CD8-positive, alpha-beta memory T cell (primary cell): ENCODE results near the gene VMP1. TPM values are rescaled to one million over a fixed set of nuclear protein-coding genes. Genes with fewer than 3 reads are reported as not detected.

Experiments
- CTCF ChIA-PET: fragments of 350-600 bp; sonication (Branson Sonifier 250); formaldehyde crosslinking; loops from one replicate; lab custom pipeline; 2021; ENCODE audit warnings: antibody characterized with exemption; lab: Charles Lee
- POLR2A ChIA-PET: fragments of 350-600 bp; sonication (Branson Sonifier 250); formaldehyde crosslinking; loops from one replicate; lab custom pipeline; 2021; ENCODE audit warnings: antibody characterized with exemption; lab: Charles Lee
- DNase-seq, 5 donors: peaks; one replicate each; pipeline versions ENCODE4 v3.0.0 to v3.0.0-alpha.2; 2020 to 2022; ENCODE audit warnings: mixed read lengths in 1 of 5
- H3K27ac ChIP-seq: one replicate; pipeline ENCODE4 v1.7.0; 2013; ENCODE audit warnings: low read depth, mild to moderate bottlenecking, low read length, moderate library complexity
- H3K27me3 ChIP-seq: 2 replicates; pipeline ENCODE4 v1.7.0; 2013; ENCODE audit warnings: low read length, mild to moderate bottlenecking; ENCODE audit not compliant: insufficient read depth, poor library complexity, severe bottlenecking
- H3K36me3 ChIP-seq: 2 replicates; pipeline ENCODE4 v1.7.0; 2013; ENCODE audit warnings: mild to moderate bottlenecking, low read length, moderate library complexity; ENCODE audit not compliant: insufficient read depth
- H3K4me1 ChIP-seq: 2 replicates; pipeline ENCODE4 v1.7.0; 2013; ENCODE audit warnings: mild to moderate bottlenecking, low read length, moderate library complexity; ENCODE audit not compliant: insufficient read depth
- H3K4me3 ChIP-seq: 2 replicates; pipeline ENCODE4 v1.7.0; 2013; ENCODE audit warnings: mild to moderate bottlenecking, low read length
- H3K9me3 ChIP-seq: 2 replicates; pipeline ENCODE4 v1.7.0; 2013; ENCODE audit warnings: mild to moderate bottlenecking, low read length
- H3K27ac Mint-ChIP-seq, 8 donors: one replicate each; pipeline ENCODE4 v1.8.0; 2020 to 2021; ENCODE audit warnings: mixed read lengths in 8 of 8, mild to moderate bottlenecking in 6 of 8, inconsistent platforms in 3 of 8, moderate library complexity in 3 of 8
- H3K27me3 Mint-ChIP-seq, 2 donors: one replicate each; pipeline ENCODE4 v1.8.0; 2020 to 2021; ENCODE audit warnings: mixed read lengths in 2 of 2, mild to moderate bottlenecking in 1 of 2, moderate library complexity in 1 of 2
- H3K36me3 Mint-ChIP-seq, 3 donors: one replicate each; pipeline ENCODE4 v1.8.0; 2020 to 2021; ENCODE audit warnings: mixed read lengths in 3 of 3, inconsistent platforms in 1 of 3, mild to moderate bottlenecking in 1 of 3
- H3K4me1 Mint-ChIP-seq, 3 donors: one replicate each; pipeline ENCODE4 v1.8.0; 2020 to 2021; ENCODE audit warnings: mixed read lengths in 3 of 3, inconsistent platforms in 1 of 3, mild to moderate bottlenecking in 1 of 3
- H3K4me3 Mint-ChIP-seq, 7 donors: one replicate each; pipeline ENCODE4 v1.8.0; 2020 to 2021; ENCODE audit warnings: mixed read lengths in 7 of 7, mild to moderate bottlenecking in 6 of 7, moderate library complexity in 4 of 7, inconsistent platforms in 2 of 7
- H3K9me3 Mint-ChIP-seq, 5 donors: one replicate each; pipeline ENCODE4 v1.8.0; 2020 to 2022; ENCODE audit warnings: mixed read lengths in 5 of 5, mild to moderate bottlenecking in 3 of 5, moderate library complexity in 2 of 5, inconsistent platforms in 1 of 5
- polyA plus RNA-seq: library from polyadenylated mRNA; unstranded; fragments of 300-500 nt; fragmentation: Illumina TruSeq; gene quantifications from one replicate; pipeline ENCODE4 v1.2.3, GENCODE V29; 2021
- total RNA-seq, 2 experiments: library from RNA; stranded (reverse); gene quantifications; one replicate each; pipeline ENCODE4 v1.2.3, GENCODE V29; 2021

VMP1 gene
- total and polyA plus RNA-seq, 3 experiments from 2014 or later: 57.0 to 151 (median 150) TPM

DNA sequence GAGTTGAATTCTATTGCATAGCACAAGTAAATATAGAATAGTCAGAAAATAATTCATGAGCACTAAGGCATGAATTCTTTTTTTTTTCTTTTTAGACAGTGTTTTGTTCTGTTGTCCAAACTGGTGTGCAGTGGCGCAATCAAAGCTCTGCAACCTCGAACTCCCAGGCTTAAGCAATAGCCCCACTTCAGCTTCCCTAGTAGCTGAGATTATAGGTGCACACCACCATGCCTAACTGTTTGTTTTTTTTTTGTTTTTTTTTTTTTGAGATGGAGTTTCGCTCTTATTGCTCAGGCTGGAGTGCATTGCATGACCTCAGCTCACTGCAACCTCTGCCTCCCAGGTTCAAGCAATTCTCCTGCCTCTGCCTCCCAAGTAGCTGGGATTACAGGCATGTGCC is 168.7 kb downstream of the VMP1 start:
- peaks cover 15% of the 10 kb centered on the region for H3K36me3 ChIP-seq
- H3K27ac Mint-ChIP-seq: no peak overlapping the region

DNA sequence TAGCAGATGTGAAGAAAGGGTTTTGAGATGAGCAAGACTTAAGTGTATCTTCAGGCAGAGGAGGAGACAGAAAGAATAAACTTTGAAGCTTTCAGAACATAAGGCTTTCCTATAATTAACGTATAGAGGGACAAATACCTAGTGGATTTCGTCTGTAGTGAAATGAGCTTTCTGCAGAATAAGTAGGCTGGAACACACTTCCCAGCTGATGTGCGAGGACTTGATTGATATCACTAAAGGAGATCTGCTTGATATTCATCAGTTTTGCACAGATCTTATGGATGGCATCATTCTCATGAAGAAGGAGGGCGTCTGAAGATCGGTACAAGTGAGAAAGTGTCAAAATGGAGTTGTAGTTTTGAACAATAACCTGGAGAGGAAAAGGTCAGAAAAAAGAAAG is 170.5 kb downstream of the VMP1 start:
- Histone ChIP-seq H3K4me1 (no peaks in the 10 kb centered on the region), H3K36me3 (peaks cover 15% of the 10 kb centered on the region), H3K27me3 (no peaks in the 10 kb centered on the region), H3K4me3 (no peak overlapping the region), H3K27ac (no peak overlapping the region), H3K9me3 (no peaks in the 10 kb centered on the region)
- ChIA-PET CTCF (interaction anchor here (1.2 kb wide), 1 partner anchor 52 kb away, joined by 3 read pairs; no protein-coding TSS in a partner anchor), POLR2A (interaction anchor here (0.7 kb wide), 1 partner anchor 125 kb away, joined by 5 read pairs; no protein-coding TSS in a partner anchor)
- peaks cover 0 to 3% (median 0%) of the 10 kb centered on the region in 3 donors for H3K4me1 Mint-ChIP-seq
- H3K27me3 Mint-ChIP-seq: no peaks in the 10 kb centered on the region
- H3K36me3 Mint-ChIP-seq: peaks cover 6 to 71% (median 16%) of the 10 kb centered on the region in 3 donors
- no peak overlapping the region for H3K4me3 Mint-ChIP-seq
- peak overlapping the region in 2 of 8 donors; percentile 78 to 80 for H3K27ac Mint-ChIP-seq
- DNase-seq: no peak
- no peaks in the 10 kb centered on the region for H3K9me3 Mint-ChIP-seq

More for the DNA sequence above, 168.7 kb downstream of the VMP1 start:
- H3K4me3 Mint-ChIP-seq: no peak overlapping the region
- no peak for DNase-seq
- H3K27ac ChIP-seq: no peak overlapping the region
- no peaks in the 10 kb centered on the region for H3K4me1 ChIP-seq
- peaks cover 0 to 3% (median 0%) of the 10 kb centered on the region in 3 donors for H3K4me1 Mint-ChIP-seq
- H3K36me3 Mint-ChIP-seq: peaks cover 5 to 66% (median 18%) of the 10 kb centered on the region in 3 donors
- no peaks in the 10 kb centered on the region for H3K9me3 ChIP-seq
- POLR2A ChIA-PET: interaction anchor here (1.0 kb wide), 1 partner anchor 17 kb away, joined by 3 read pairs; the partner anchor contains the start of genes RPS6KB1 and TUBD1
- no peaks in the 10 kb centered on the region for H3K27me3 Mint-ChIP-seq
- no peak overlapping the region for H3K4me3 ChIP-seq
- no peaks in the 10 kb centered on the region for H3K9me3 Mint-ChIP-seq
- CTCF ChIA-PET: interaction anchor here (0.7 kb wide), 1 partner anchor 17 kb away, joined by 3 read pairs; no protein-coding TSS in a partner anchor
- no peaks in the 10 kb centered on the region for H3K27me3 ChIP-seq

DNA sequence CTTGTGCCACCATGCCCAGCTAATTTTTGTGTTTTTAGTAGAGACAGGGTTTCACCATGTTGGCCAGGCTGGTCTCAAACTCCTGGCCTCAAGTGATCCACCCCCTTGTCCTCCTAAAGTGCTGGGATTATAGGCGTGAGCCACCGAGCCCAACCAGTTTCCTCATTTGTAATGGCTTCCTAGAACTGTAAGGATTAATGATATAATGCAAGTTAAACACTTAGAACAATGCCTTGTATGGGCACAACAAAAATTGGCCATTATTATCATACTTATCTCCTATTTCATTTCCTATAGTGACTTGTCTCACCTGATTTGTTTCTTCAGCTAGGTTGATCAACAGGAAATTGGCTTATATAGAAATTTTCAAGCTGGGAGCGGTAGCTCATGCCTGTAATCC is 171.2 kb downstream of the VMP1 start:
- no peak for DNase-seq
- no peak overlapping the region for H3K4me3 ChIP-seq
- ChIA-PET CTCF (interaction anchor here (1.2 kb wide), 1 partner anchor 53 kb away, joined by 3 read pairs; no protein-coding TSS in a partner anchor), POLR2A (no interaction called here)
- Mint-ChIP-seq H3K27ac (peak overlapping the region in 1 of 8 donors; percentile 17), H3K4me3 (no peak overlapping the region), H3K4me1 (peaks cover 0 to 3% (median 0%) of the 10 kb centered on the region in 3 donors), H3K36me3 (peaks cover 6 to 71% (median 16%) of the 10 kb centered on the region in 3 donors), H3K9me3 (no peaks in the 10 kb centered on the region), H3K27me3 (no peaks in the 10 kb centered on the region)
- no peaks in the 10 kb centered on the region for H3K4me1 ChIP-seq
- H3K36me3 ChIP-seq: peaks cover 15% of the 10 kb centered on the region
- H3K9me3 ChIP-seq: no peaks in the 10 kb centered on the region
- H3K27ac ChIP-seq: no peak overlapping the region
- H3K27me3 ChIP-seq: no peaks in the 10 kb centered on the region

DNA sequence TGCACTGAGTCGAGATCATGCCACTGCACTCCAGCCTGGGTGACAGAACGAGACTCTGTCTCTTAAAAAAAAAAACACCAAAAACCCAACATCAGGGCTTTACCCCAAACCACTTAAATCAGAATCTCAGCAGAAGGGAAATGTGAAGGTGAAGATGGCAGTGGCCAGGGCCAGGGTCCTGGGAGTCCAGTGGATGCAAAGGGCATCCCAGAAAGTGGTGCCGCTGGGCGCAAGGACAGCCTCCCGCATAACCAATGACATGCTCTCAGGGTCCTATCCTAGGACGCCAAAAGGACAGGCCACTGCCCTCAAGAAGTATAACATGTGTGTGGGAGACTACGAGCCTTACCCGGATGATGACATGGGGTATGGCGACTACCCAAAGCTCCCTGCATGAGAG is 177.4 kb downstream of the VMP1 start:
- Histone ChIP-seq H3K4me1 (no peaks in the 10 kb centered on the region), H3K36me3 (peaks cover 19% of the 10 kb centered on the region)
- H3K36me3 Mint-ChIP-seq: peaks cover 6 to 67% (median 13%) of the 10 kb centered on the region in 3 donors

DNA sequence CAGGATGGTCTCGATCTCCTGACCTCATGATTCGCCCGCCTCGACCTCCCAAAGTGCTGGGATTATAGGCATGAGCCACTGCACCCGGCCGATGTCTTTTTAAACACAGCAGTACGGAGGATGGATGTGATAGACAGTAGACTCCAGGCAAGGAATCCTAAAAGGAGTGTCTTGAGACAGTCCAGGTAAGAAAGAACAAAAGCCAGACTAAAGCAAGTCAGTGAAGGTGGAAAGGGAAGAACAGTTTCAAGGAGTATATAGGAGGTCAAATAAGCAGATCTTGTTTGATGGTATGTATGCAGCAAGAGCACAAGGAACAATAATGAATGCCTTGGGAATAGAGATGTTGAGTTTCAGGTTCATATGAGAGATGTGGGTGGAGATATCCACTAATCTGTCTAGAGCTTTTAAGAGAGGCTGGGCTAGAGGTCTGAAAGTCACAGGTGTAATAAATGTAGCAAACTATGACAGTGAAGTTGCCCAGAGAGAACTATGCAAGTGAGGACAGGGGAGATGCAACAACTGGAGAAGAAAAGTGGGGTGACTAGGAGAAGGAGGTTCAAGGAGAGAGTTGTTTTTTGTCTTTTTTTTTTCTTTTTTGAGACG is 180.8 kb downstream of the VMP1 start:
- Mint-ChIP-seq H3K27ac (peak overlapping the region in 6 of 8 donors; percentile 6 to 72 (median 16)), H3K4me1 (peaks cover 34 to 60% (median 38%) of the 10 kb centered on the region in 3 donors), H3K36me3 (peaks cover 0 to 62% (median 13%) of the 10 kb centered on the region in 3 donors), H3K27me3 (no peaks in the 10 kb centered on the region), H3K9me3 (no peaks in the 10 kb centered on the region), H3K4me3 (peak overlapping the region in 2 of 7 donors; percentile 72 to 79)
- Histone ChIP-seq H3K27me3 (no peaks in the 10 kb centered on the region), H3K36me3 (peaks cover 15% of the 10 kb centered on the region), H3K27ac (no peak overlapping the region), H3K4me3 (no peak overlapping the region), H3K4me1 (peaks cover 13% of the 10 kb centered on the region), H3K9me3 (no peaks in the 10 kb centered on the region)
- DNase-seq: no peak
- ChIA-PET CTCF (interaction anchor here (0.8 to 1.8 kb wide), 2 partner anchors 27 to 134 kb away, joined by 4 read pairs; no protein-coding TSS in a partner anchor), POLR2A (no interaction called here)

More for the DNA sequence above, 177.4 kb downstream of the VMP1 start:
- peaks cover 12 to 27% (median 14%) of the 10 kb centered on the region in 3 donors for H3K4me1 Mint-ChIP-seq
- ChIA-PET POLR2A (no interaction called here), CTCF (no interaction called here)
- no peak overlapping the region for H3K27ac ChIP-seq
- H3K9me3 ChIP-seq: no peaks in the 10 kb centered on the region
- DNase-seq: no peak
- H3K27ac Mint-ChIP-seq: peak overlapping the region in 1 of 8 donors; percentile 54
- H3K4me3 ChIP-seq: no peak overlapping the region
- H3K9me3 Mint-ChIP-seq: no peaks in the 10 kb centered on the region
- no peak overlapping the region for H3K4me3 Mint-ChIP-seq
- no peaks in the 10 kb centered on the region for H3K27me3 Mint-ChIP-seq
- H3K27me3 ChIP-seq: no peaks in the 10 kb centered on the region

DNA sequence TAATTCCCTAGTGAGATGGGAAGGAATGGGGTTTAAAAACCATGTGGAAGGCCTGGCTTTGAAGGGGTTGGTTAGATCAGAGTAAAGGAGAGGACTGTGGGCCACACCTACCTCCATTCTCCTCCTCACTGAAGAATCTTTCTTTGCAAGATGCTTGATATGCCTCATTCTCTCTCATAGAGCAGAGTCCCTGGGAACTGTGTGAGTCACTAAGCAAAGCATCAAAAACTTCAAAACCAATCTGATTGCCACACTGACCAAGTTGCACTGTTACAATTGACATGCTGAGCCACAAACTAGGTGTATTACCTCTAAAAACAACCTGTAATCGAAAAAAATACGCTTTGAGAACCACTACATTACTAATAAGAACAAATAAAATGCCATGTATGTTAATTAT is 183.3 kb downstream of the VMP1 start:
- Mint-ChIP-seq H3K27me3 (peaks cover 0 to 1% of the 10 kb centered on the region in 2 donors), H3K36me3 (peaks cover 0 to 55% (median 10%) of the 10 kb centered on the region in 3 donors), H3K4me3 (peak overlapping the region; percentile 14 to 87 (median 40)), H3K27ac (peak overlapping the region in 7 of 8 donors; percentile 4 to 97 (median 43)), H3K9me3 (no peaks in the 10 kb centered on the region), H3K4me1 (peaks cover 44 to 76% (median 57%) of the 10 kb centered on the region in 3 donors)
- DNase-seq: no peak
- Histone ChIP-seq H3K27ac (no peak overlapping the region), H3K36me3 (peaks cover 4% of the 10 kb centered on the region), H3K4me1 (peaks cover 24% of the 10 kb centered on the region), H3K9me3 (no peaks in the 10 kb centered on the region), H3K27me3 (no peaks in the 10 kb centered on the region), H3K4me3 (no peak overlapping the region)
- POLR2A ChIA-PET: no interaction called here
- CTCF ChIA-PET: interaction anchor here (0.9 to 1.2 kb wide), 2 partner anchors 23 to 137 kb away, joined by 3 read pairs; no protein-coding TSS in a partner anchor

Other genes with a start within 250 kb of the VMP1 start
- gene DHX40, start 142.0 kb upstream of the VMP1 start, total RNA-seq: 10 to 100 TPM; 17.9 to 22.3 TPM
- 23.2 TPM for gene DHX40, start 142.0 kb upstream of the VMP1 start, polyA plus RNA-seq
- gene CLTC, start 87.8 kb upstream of the VMP1 start, total RNA-seq: 100 to 1,000 TPM; 177 to 183 TPM
- gene CLTC, start 87.8 kb upstream of the VMP1 start, polyA plus RNA-seq: 41.1 TPM
- 10 to 100 TPM; 38.5 to 43.6 TPM for gene PTRH2, start 224 bp upstream of the VMP1 start, total RNA-seq
- 15.9 TPM for gene PTRH2, start 224 bp upstream of the VMP1 start, polyA plus RNA-seq
- gene TUBD1, start 185.3 kb downstream of the VMP1 start, total RNA-seq: 10 to 100 TPM in 1 of 2 experiments, 1 to 10 TPM in 1; 9.5 to 11.9 TPM
- gene TUBD1, start 185.3 kb downstream of the VMP1 start, polyA plus RNA-seq: 17.3 TPM
- 10 to 100 TPM; 44.5 to 52.3 TPM for gene RPS6KB1, start 185.5 kb downstream of the VMP1 start, total RNA-seq
- 24.4 TPM for gene RPS6KB1, start 185.5 kb downstream of the VMP1 start, polyA plus RNA-seq